Stromal cell of bone marrow (primary cell): ENCODE results near the gene GPR25.

Source experiments
- DNase-seq: peaks from one replicate; pipeline ENCODE4 v3.0.0-alpha.2; 2012; ENCODE audit warnings: low read depth

GPR25 gene

DNA sequence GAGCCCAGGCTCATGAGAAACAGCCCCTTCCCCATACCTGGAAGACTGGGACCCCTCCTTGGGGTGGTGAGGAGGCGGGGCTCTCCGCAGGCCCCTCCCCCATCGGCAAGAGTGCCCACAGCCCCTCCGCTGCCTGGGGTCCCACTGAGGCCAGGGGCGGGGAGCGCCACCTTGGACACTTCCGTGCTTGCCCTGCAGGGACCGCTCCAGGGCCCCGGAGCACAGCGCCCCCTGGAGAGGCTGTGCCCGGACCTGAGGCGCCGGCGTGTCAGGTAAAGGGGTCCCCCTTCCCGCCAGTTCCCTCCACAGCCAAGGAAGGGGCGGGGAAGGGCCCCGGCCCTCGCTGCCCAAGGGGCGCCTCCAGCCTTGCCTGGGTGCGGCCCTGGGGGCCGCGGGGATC, 43.4 kb downstream of the GPR25 start:
- DNase-seq, result no peak

DNA sequence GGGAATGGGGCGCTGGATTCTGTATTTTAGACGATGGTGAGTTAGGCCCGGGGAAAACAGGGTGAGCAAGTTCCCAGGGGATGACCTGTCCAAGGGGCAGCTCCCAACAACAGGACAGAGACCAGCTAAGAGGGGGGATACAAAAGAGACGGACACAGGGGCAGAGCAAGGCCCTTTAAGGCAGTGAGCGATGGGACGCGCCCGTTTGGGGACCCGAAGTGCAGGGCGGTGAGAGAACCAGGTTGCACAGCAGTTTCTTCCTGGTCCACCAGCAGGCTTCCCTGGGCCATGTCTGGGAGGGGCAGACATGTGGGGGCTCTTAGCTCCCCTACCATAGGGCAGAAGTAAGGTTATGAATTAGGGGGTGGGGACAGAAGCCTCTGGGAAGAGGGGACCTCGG, 43.9 kb downstream of the GPR25 start:
- no peak for DNase-seq

DNA sequence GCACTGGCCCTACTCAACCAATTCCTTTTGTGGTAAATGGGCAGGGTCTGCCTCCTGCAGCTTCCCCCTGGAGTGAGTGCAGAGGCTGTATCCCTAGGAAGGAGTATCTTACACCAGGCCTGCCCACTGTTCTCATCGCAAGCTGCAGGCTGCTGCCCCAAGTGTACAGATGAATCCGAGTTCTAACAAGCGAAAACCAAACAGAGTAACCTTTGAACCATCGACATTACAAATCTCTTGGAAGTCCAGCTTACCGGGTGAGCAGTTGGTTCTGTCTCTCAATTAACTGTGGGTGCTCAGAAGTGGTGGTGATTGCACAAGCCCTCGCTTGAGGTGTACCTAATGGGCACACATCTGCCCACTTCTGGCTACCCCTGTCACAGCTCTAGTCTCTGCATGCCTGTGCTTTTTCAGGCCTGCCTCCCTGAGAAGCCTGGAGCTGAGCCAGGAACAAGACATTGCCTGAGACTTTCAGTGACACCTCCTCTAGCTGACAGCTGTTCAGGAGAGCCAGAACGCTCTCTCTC, 44.6 kb downstream of the GPR25 start:
- DNase-seq, result no peak

GRCh38 chr1:200918006-200918405, 45.2 kb downstream of the GPR25 start:
- no peak for DNase-seq

DNA sequence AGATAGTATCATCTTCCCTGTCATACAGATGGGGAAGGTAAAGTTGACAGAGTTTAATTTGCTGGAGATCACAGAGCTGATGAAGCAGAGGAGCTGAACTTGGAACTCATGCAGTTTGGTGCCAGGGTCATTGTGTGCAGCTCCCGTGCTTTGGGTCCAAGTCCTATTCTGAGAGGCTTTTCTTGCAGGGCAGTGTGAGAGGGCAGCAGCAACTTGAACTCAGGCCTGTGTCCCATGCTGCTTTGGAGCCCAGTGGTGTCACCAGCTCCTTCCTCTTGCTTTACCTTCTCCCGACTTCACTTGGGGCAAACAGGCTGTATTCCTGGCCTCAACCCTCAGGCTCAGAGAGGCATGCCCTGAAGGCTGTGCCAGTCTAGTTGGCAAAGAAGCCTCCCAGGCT, 46.6 kb downstream of the GPR25 start:
- no peak for DNase-seq

- DNase-seq, result no peak
Observed at GRCh38 chr1:200921571-200922110, 48.9 kb downstream of the GPR25 start.

- no peak for DNase-seq
Observed at GRCh38 chr1:200922406-200922805, 49.6 kb downstream of the GPR25 start.

- no peak for DNase-seq
Observed at GRCh38 chr1:200923601-200924000, 50.8 kb downstream of the GPR25 start.
